ENCODE data around the gene PRIM2. TPM values are rescaled to one million over a fixed set of nuclear protein-coding genes. Genes with fewer than 3 reads are reported as not detected.
"Not testable (repeated sequence)": the region's sequence is repeated elsewhere in the genome, so short reads cannot be mapped to it uniquely, and the experiment has no call there.

The PRIM2 gene
- total and polyA plus RNA-seq, 2 experiments from 2014 or later: 5.1 to 17.3 TPM

DNA sequence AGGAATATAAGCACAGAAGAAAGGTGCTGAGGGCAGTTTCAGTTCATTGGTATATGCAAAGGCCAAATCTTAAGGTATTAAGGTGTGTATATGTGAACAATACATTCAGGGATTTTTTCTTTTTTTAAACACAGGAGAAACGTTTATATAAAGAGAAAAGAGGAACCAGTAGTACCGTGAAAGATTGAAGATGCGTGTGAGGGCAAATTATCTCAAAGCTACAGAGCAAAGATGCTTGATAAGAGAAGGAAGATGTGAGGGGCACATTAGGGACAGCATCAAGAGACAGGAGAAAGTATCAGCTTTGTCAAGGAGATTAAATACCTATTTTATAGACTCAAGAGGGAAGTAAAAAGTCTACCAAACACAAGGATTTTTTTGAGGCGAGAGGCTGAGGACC lies 165.0 kb downstream of the PRIM2 start:
- DNase-seq (ENCODE audit: low spot score); H3K27ac ChIP-seq; H3K4me3 ChIP-seq; H3K27me3 ChIP-seq; H3K4me1 ChIP-seq (ENCODE audit: insufficient read depth); H4K20me1 ChIP-seq (ENCODE audit: insufficient read depth, poor library complexity, severe bottlenecking); H3K36me3 ChIP-seq (replicated peaks; ENCODE audit: insufficient read depth, low read depth); H2AFZ ChIP-seq; H3K79me2 ChIP-seq; H3K9me3 ChIP-seq (ENCODE audit: low read depth); H3K4me2 ChIP-seq; H3K9me2 ChIP-seq (replicated peaks; ENCODE audit: insufficient read depth): not testable (repeated sequence)
- 93% methylated on average over 4 of the region's 4 CpGs for WGBS (ENCODE audit: low lambda C conversion rate, missing lambda C conversion rate)

GRCh38 chr6:57486494-57487081 lies 169.2 kb downstream of the PRIM2 start:
- not testable (repeated sequence) for H3K9me2 ChIP-seq (replicated peaks; ENCODE audit: insufficient read depth); H3K4me2 ChIP-seq; H2AFZ ChIP-seq; H4K20me1 ChIP-seq (ENCODE audit: insufficient read depth, poor library complexity, severe bottlenecking); H3K4me1 ChIP-seq (ENCODE audit: insufficient read depth); H3K27me3 ChIP-seq; H3K4me3 ChIP-seq; H3K79me2 ChIP-seq; H3K27ac ChIP-seq; H3K9me3 ChIP-seq (ENCODE audit: low read depth); H3K36me3 ChIP-seq (replicated peaks; ENCODE audit: insufficient read depth, low read depth); DNase-seq (ENCODE audit: low spot score)
- 74% methylated on average over 4 of the region's 4 CpGs for WGBS (ENCODE audit: low lambda C conversion rate, missing lambda C conversion rate)

DNA sequence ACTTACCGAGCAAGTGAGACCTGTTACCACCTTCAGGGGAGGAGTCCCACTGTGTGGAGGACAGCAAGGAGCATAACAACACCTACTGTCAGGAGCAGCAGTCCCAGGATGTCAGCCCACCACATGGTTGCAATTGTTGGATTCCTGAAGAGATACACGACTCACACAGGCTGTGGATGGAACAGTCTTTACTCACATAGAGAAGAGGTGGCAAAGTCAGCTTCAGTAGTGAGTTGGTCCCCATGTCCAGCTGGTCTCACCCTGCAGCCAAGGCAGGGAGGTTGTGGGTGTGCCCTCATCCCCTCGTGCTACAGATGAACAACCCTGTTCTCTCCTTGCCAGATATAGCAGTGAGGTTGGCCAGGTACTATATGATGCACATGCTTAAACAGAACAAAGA lies 171.1 kb downstream of the PRIM2 start:
- not testable (repeated sequence) for DNase-seq (ENCODE audit: low spot score); H2AFZ ChIP-seq; H4K20me1 ChIP-seq (ENCODE audit: insufficient read depth, poor library complexity, severe bottlenecking); H3K9me2 ChIP-seq (replicated peaks; ENCODE audit: insufficient read depth); H3K79me2 ChIP-seq; H3K27me3 ChIP-seq; H3K4me1 ChIP-seq (ENCODE audit: insufficient read depth); H3K4me2 ChIP-seq; H3K4me3 ChIP-seq; H3K9me3 ChIP-seq (ENCODE audit: low read depth); H3K27ac ChIP-seq; H3K36me3 ChIP-seq (replicated peaks; ENCODE audit: insufficient read depth, low read depth)
- WGBS (ENCODE audit: low lambda C conversion rate, missing lambda C conversion rate): 75% methylated on average over 3 of the region's 3 CpGs

GRCh38 chr6:57489887-57490286 lies 172.5 kb downstream of the PRIM2 start:
- not testable (repeated sequence) for H4K20me1 ChIP-seq (ENCODE audit: insufficient read depth, poor library complexity, severe bottlenecking); H2AFZ ChIP-seq; H3K9me3 ChIP-seq (ENCODE audit: low read depth); H3K36me3 ChIP-seq (replicated peaks; ENCODE audit: insufficient read depth, low read depth); H3K27me3 ChIP-seq; H3K4me2 ChIP-seq; H3K4me3 ChIP-seq; H3K27ac ChIP-seq; H3K9me2 ChIP-seq (replicated peaks; ENCODE audit: insufficient read depth); DNase-seq (ENCODE audit: low spot score); H3K4me1 ChIP-seq (ENCODE audit: insufficient read depth); H3K79me2 ChIP-seq

- H3K9me2 ChIP-seq (replicated peaks; ENCODE audit: insufficient read depth); DNase-seq (ENCODE audit: low spot score); H3K36me3 ChIP-seq (replicated peaks; ENCODE audit: insufficient read depth, low read depth); H3K4me1 ChIP-seq (ENCODE audit: insufficient read depth); H3K4me2 ChIP-seq; H3K79me2 ChIP-seq; H3K27ac ChIP-seq; H4K20me1 ChIP-seq (ENCODE audit: insufficient read depth, poor library complexity, severe bottlenecking); H2AFZ ChIP-seq; H3K4me3 ChIP-seq; H3K27me3 ChIP-seq; H3K9me3 ChIP-seq (ENCODE audit: low read depth): not testable (repeated sequence)
- WGBS (ENCODE audit: low lambda C conversion rate, missing lambda C conversion rate): 95% methylated on average over 7 of the region's 7 CpGs
Observed at GRCh38 chr6:57491795-57492194, 174.4 kb downstream of the PRIM2 start.

DNA sequence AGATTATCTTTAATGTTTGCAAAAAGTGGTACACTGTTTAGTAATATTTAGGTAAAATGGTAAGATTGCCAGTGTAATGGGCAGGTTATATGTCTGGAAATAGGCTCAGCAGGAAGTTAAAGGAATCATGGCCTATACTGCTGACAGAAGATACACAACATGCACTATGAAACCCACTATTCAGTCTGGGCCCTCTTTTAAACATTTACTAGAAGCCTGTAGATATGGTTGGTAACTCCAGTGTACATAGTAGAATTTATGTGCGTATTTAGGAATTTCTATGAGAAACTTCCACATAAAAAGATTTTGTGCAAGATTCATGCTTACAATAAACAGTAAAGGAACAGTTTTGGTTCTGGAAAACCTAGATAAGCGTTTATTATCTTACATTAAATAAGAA lies 178.8 kb downstream of the PRIM2 start:
- not testable (repeated sequence) for H3K4me2 ChIP-seq; H3K9me3 ChIP-seq (ENCODE audit: low read depth); DNase-seq (ENCODE audit: low spot score); H4K20me1 ChIP-seq (ENCODE audit: insufficient read depth, poor library complexity, severe bottlenecking); H3K27ac ChIP-seq; H3K27me3 ChIP-seq; H3K36me3 ChIP-seq (replicated peaks; ENCODE audit: insufficient read depth, low read depth); H3K4me3 ChIP-seq; H3K79me2 ChIP-seq; H2AFZ ChIP-seq; H3K9me2 ChIP-seq (replicated peaks; ENCODE audit: insufficient read depth)
- WGBS (ENCODE audit: low lambda C conversion rate, missing lambda C conversion rate): 73% methylated on average over 2 of the region's 2 CpGs
- peaks cover 14% of the 10 kb centered on the region for H3K4me1 ChIP-seq (ENCODE audit: insufficient read depth)

DNA sequence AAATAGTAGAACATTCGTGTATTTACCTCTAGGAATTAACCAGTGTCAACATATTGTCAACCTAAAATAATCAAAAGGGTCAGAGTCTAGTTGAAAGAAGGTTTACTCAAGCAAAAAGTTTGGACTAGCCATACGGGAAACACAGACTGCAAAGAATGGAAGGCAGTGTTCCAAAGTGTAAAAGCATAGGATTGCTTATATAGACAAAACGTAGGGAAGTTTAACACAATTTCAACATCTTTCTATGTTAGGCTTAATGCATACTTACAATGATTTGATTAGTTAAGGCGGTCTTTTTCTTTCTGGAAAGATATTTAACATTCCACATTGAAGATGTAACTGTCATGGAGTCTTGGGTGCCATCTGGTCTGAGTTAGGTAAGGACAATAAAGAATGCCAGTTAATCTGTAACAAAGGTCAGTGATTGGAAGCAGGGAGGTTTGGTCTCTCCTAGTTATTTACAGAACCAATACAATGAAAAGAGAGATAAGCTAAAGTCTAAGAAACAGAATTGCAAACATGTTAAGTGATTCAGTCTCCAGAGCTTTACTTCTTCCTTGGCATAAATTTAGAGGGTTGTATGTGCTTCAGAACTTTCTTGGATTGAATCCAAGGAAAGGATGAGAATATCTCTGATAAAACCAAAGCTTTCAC lies 183.1 kb downstream of the PRIM2 start:
- not testable (repeated sequence) for H3K36me3 ChIP-seq (replicated peaks; ENCODE audit: insufficient read depth, low read depth); H4K20me1 ChIP-seq (ENCODE audit: insufficient read depth, poor library complexity, severe bottlenecking); H3K9me2 ChIP-seq (replicated peaks; ENCODE audit: insufficient read depth); H2AFZ ChIP-seq; H3K27me3 ChIP-seq; DNase-seq (ENCODE audit: low spot score); H3K9me3 ChIP-seq (ENCODE audit: low read depth); H3K79me2 ChIP-seq; H3K4me3 ChIP-seq
- H3K4me2 ChIP-seq: peak overlapping the region; percentile 44
- WGBS (ENCODE audit: low lambda C conversion rate, missing lambda C conversion rate): 19% methylated on average over 4 of the region's 4 CpGs
- H3K27ac ChIP-seq: peak overlapping the region; percentile 64
- peaks cover 18% of the 10 kb centered on the region for H3K4me1 ChIP-seq (ENCODE audit: insufficient read depth)

DNA sequence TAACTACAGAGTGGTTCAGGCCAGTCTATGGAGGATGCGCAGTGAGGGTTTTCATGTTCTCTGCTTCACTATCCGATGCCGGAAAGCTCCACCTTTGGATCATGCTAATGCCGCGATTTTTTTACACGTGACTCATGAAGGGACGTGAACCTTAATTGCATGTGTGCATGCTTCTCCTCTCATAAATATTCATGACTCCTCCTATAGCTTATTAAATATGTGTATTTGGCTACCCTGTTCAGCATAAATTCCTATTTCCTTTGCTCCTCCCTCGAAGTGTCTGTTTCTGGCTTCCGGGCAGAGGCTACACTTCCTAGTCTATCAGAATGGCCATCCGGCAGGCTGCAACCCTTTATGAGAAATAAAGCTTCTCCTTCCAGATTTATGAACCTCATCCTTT lies 185.0 kb downstream of the PRIM2 start:
- DNase-seq (ENCODE audit: low spot score); H3K4me2 ChIP-seq; H3K27me3 ChIP-seq; H3K27ac ChIP-seq; H3K9me3 ChIP-seq (ENCODE audit: low read depth); H3K79me2 ChIP-seq; H3K36me3 ChIP-seq (replicated peaks; ENCODE audit: insufficient read depth, low read depth); H3K9me2 ChIP-seq (replicated peaks; ENCODE audit: insufficient read depth); H2AFZ ChIP-seq; H3K4me3 ChIP-seq; H4K20me1 ChIP-seq (ENCODE audit: insufficient read depth, poor library complexity, severe bottlenecking): not testable (repeated sequence)
- peaks cover 18% of the 10 kb centered on the region for H3K4me1 ChIP-seq (ENCODE audit: insufficient read depth)
- 95% methylated on average over 10 of the region's 10 CpGs for WGBS (ENCODE audit: low lambda C conversion rate, missing lambda C conversion rate)

GRCh38 chr6:57505251-57505650 lies 187.8 kb downstream of the PRIM2 start:
- not testable (repeated sequence) for H3K27me3 ChIP-seq; H3K4me3 ChIP-seq; H3K27ac ChIP-seq; H3K9me2 ChIP-seq (replicated peaks; ENCODE audit: insufficient read depth); H2AFZ ChIP-seq; DNase-seq (ENCODE audit: low spot score); H4K20me1 ChIP-seq (ENCODE audit: insufficient read depth, poor library complexity, severe bottlenecking); H3K79me2 ChIP-seq; H3K36me3 ChIP-seq (replicated peaks; ENCODE audit: insufficient read depth, low read depth); H3K4me2 ChIP-seq; H3K9me3 ChIP-seq (ENCODE audit: low read depth)
- H3K4me1 ChIP-seq (ENCODE audit: insufficient read depth): peaks cover 10% of the 10 kb centered on the region
- 89% methylated on average over 1 of the region's 1 CpG for WGBS (ENCODE audit: low lambda C conversion rate, missing lambda C conversion rate)

Data from hepatocyte (in vitro differentiated cells).